NCI-H345 (cell line): ENCODE measurements around the gene STX8.

Experiments
- DNase-seq: peaks from one replicate; lab custom pipeline; 2025; lab: John Stamatoyannopoulos, UW

The STX8 gene

DNA sequence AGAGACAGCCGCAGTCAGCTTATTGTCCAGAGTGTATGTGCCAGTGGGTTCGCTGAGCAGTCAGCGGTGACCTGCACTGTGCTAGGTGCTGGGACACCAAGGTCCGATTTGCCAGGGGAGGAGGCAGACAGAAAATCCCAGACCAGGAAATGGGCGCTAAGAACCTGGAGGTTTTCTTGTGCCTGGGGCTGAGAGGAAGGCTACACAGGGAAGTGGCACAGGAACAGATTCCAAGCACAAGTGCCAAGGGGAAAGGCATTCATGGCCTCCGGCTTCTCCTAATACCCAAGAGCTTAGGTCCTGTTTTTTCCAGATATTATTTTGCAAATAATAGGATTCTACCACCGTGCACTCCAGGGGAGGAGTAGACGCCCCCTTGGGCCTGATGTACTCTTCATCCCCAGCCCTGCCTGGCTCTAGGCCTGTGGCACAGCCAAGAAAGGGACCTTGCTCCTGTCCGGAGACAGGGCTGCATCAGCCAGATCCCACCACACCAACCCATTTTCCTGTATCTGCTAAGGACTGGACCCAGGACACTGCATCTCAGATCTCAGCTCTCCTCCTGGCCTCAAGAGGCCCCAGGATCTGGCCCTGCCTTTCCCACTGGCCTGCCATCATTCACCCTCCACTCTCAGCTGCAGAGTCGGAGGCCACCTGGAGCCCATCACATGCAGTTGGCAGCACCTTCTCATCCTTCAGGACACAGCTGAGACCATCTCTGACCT lies 367.1 kb downstream of the STX8 start:
- DNase-seq: no peak

DNA sequence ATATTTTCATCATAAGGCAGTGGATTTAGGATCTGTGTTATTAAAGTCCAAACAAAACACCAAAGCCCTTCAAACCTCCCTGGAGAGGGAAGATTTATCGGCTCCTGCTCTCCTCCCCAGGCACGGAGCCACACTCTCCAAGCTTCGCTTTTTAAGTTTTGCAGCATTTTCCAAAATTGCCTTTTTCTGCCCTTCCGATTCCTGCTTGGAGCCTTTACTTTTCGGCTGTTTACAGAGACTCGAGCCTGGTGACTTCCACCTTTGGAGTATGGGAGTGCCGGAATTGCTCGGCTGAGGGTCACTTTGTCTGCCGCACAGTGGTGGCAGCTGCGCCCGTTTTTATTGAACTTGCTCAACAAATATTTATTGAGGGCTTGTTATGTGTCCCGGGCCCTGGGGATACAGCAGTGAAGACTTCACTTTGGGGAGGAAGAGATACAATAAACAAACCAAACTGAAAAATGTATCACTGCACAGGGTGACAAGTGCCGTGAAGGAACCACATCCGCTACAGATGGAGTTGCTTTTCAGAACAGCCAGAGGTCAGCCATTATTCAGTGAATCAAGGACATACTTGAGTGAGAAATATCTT lies 368.8 kb downstream of the STX8 start:
- no peak for DNase-seq

DNA sequence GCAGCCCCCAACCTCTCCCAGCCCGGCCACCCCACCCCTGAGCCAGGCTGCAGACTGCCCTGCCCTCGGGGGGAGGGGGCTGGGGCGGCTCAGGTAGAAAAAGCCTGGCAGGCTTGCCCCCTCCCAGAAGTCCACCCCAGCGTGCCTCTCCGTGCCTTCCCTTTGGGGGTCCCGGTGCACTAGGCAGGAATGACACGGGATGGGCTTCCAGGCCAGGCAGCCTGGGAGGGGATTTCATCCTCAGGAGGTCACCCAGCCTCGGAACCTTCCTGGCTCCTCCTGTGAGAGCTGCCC lies 369.3 kb downstream of the STX8 start:
- DNase-seq: no peak

DNA sequence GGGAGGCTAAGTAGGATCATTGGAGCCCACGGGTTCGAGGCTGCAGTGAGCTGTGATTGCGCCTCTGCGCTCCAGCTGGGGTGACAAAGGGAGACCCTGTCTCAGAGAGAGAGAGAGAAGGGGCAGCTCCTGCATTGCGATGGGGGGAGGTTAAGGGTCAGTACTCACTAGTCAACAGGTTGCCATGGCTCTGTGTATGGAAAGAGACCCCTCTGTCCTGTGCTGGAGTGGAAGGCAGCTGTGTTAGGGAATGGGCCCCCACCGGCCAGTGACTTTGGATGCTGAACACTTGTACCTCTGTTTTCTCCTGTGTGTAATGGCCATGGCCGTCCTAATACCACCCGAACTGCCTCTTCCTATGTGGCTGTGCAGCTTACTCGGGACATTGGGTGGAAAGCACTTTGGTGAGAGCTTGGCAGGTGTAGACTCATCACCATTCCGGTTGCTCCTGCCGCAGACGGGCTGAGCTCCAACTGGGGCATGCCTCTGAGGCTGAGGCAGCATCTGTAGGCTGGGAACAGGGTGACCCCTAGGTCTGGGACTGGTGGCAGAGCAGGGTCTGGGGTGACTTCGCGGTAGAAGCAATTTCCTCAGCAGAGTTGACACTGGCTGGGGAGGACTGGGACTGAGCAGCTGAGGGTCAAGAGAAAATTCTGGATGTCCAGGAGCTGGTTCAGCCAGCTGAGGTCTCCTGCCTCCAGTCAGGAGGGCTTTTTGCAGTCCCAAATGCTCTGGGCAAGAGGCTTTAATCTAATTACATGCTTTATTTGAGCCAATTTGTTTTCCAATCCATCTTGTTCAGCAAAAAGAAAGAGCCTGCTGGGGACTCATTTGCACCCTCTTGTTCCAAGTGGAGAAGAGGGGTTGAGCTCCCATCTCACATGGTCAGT lies 369.9 kb downstream of the STX8 start:
- DNase-seq: no peak

DNA sequence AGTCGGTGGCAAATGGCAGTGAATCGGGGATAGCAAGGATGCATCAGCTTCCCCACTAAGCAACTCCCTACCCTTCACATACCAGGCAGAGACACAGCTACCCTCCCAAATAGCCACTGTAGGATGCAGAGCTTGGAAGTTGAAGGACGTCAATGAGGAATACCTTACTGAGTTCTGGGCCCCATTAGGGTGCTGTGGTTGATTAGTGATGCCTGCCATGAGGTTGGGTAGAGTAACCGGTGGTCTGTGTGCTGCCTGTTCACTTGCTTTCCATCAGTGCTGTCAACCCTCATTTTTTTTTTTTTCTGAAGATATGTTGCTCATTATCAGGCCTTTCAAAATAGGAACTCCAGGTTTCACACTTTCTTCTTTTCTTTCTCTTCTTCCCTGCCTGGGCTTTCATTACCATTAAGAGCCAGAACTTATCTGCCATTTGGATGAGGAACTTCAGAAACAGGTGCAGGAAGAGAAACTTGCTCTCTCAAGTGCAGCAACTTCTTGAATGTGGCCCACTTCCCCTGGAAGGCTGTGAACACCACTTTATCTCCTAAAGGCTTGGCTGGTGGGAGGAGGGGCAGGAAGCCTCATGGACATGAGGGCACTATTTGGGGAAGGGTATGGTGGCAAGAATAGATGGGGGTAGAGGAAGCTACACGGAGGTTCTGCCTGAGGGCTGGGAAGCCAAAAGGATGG lies 370.8 kb downstream of the STX8 start:
- no peak for DNase-seq

DNA sequence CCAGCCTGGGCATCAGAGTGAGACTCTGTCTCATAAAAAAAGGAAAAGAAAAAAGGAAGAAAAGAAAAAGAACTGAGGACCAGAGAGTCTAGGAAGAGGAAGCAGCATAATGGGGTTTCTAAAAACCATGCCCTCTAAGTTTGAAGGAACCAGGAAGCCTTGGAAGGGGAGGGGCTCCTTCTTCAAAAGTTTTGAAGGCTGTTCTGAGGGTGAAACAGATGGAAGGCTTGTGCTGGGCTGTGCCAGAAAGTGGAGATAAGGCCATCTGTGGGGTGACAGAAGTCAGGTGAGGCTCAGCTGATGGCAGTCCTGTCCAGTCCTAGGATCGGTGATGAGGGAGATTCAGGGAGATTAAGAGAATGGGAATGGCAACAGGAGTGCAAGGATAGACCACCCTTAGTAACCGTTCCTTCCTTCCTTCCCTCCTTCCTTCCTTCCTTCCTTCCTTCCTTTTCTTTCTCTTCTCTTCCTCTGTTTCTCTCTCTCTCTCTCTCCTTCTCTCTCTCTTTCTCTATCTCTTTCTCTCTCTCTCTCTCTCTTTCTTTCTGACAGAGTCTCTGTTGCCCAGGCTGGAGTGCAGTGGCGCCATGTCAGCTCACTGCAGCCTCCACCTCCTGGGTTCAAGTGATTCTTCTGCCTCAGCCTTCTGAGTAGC lies 371.7 kb downstream of the STX8 start:
- no peak for DNase-seq

DNA sequence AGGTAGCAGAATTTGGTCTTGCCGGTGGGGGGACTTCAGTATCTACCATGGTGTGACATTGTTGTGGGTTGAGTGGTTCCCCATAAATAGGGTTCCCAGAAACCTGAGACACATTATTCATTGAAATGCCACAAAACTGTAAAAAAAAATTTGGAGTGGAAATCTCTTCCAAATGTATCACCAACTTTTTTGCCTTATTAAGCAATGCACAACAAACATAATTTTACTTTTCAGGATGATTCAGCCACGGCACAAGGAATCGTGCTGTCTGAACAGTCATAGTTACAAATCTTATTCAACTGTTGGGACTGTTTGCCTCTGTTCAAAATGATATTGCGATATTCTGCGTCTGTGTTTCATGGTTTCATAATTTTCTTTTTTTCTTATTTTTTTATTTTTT lies 373.1 kb downstream of the STX8 start:
- DNase-seq: no peak

DNA sequence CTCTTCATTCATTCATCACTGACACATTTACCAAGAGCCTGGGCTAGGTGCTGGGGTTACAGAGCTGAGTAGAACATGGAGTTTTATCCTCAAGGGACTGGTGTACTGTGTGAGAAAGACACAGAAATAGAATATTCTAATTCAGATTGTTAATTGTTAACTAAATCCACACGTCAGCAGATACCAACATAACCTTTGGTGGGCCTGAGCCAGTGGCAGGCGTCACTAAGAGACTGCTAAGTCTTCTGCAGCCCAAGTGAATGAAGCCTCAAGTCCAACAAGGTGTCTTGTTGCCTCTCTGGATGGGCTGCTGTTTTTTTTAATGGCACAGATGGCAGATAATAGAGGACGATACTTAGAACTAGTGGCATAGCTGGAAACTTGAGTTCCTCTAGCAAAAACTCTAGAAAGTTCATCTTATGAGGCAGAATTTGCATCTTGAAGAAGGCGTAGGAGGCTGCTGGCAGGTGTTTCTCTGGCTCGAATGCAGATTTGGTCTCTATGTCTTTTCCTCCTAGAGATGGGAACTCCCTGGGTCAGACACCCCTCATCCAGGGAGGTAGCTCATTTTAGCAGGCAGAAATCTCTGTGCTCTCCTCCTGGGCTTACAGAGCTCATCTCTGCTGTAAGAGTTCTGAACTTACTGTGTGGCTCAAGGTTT lies 374.8 kb downstream of the STX8 start:
- no peak for DNase-seq
